Measurements from ENCODE around the gene TAC4. TPM values are rescaled to one million over a fixed set of nuclear protein-coding genes. Genes with fewer than 3 reads are reported as not detected.
A peak's percentile ranks its signal among the peaks of the same experiment; 100 is the strongest.

The TAC4 gene
- total and polyA plus RNA-seq, 2 of the 13 experiments (the other 11 are each of a cell fraction or from before 2014, with no cell fraction given) = not detected

GRCh38 chr17:49880291-49881053 is 32.6 kb upstream of the TAC4 start (continued):
- TF ChIP-seq TBL1XR1 (IDR thresholded peaks at IDR 0.05; ENCODE audit: borderline replicate concordance, low read length, partially characterized antibody) (peak; percentile 28), MTA3 (CRISPR knock-in tag; IDR thresholded peaks at IDR 0.05) (no peak), ZNF777 (CRISPR knock-in tag; IDR thresholded peaks at IDR 0.05) (no peak), ZNF557 (CRISPR knock-in tag; IDR thresholded peaks at IDR 0.05) (no peak), CC2D1A (CRISPR knock-in tag; IDR thresholded peaks at IDR 0.05) (no peak), HOXA9 (CRISPR knock-in tag; IDR thresholded peaks at IDR 0.05; ENCODE audit: borderline replicate concordance) (no peak), GATAD1 (CRISPR knock-in tag; IDR thresholded peaks at IDR 0.05) (no peak), KDM1A (CRISPR knock-in tag; IDR thresholded peaks at IDR 0.05) (no peak), ZNF788 (CRISPR knock-in tag; IDR thresholded peaks at IDR 0.05; ENCODE audit: borderline replicate concordance) (peak; percentile 73; the same call in 1 of the 2 replicates), ZBTB33 (CRISPR knock-in tag; IDR thresholded peaks at IDR 0.05) (no peak), ZNF547 (CRISPR knock-in tag; IDR thresholded peaks at IDR 0.05) (no peak), SNAPC2 (CRISPR knock-in tag; IDR thresholded peaks at IDR 0.05) (no peak), ZXDC (CRISPR knock-in tag; IDR thresholded peaks at IDR 0.05) (no peak), TOPORS (CRISPR knock-in tag; IDR thresholded peaks at IDR 0.05) (no peak), MYNN (CRISPR knock-in tag; IDR thresholded peaks at IDR 0.05; ENCODE audit: low read depth) (no peak), MED13 (CRISPR knock-in tag; IDR thresholded peaks at IDR 0.05) (no peak), CEBPZ (IDR thresholded peaks at IDR 0.05; ENCODE audit: low read length) (no peak), ZBTB39 (CRISPR knock-in tag; IDR thresholded peaks at IDR 0.05) (no peak), ZBTB43 (CRISPR knock-in tag; conservative IDR thresholded peaks at IDR 0.05) (no peak)

Data from HepG2 (cell line).